Gastroesophageal sphincter (tissue), 3 donors: ENCODE measurements around the gene ARHGAP6.

Experiments used
- CTCF ChIP-seq, 4 experiments: fragments of 200-600 bp in 2 of 4; fragments of 450-650 bp in 2 of 4; sonication (generic) in 1 of 4; IDR thresholded peaks; one replicate each; pipeline ENCODE4 v1.5.1; 2017 to 2019; ENCODE audit warnings: antibody characterized with exemption in 4 of 4, mild to moderate bottlenecking in 2 of 4, moderate library complexity in 2 of 4
- EP300 ChIP-seq: sonication (generic); formaldehyde crosslinking; IDR thresholded peaks from one replicate; pipeline ENCODE4 v1.6.1; 2017; ENCODE audit warnings: antibody characterized with exemption, mild to moderate bottlenecking
- POLR2A ChIP-seq, 2 donors: fragments of 450-650 bp; IDR thresholded peaks; one replicate each; pipeline ENCODE4 v1.6.1; 2017; ENCODE audit warnings: antibody characterized with exemption in 2 of 2, mild to moderate bottlenecking in 2 of 2, moderate library complexity in 1 of 2
- POLR2AphosphoS5 ChIP-seq: sonication (generic); formaldehyde crosslinking; IDR thresholded peaks from one replicate; pipeline ENCODE4 v1.6.1; 2017; ENCODE audit warnings: antibody characterized with exemption

- TF ChIP-seq CTCF (IDR thresholded peaks at IDR 0.05) (no peak), EP300 (no peak), POLR2AphosphoS5 (no peak), POLR2A (IDR thresholded peaks at IDR 0.05) (no peak)
Observed at GRCh38 chrX:11097933-11098332, 567.8 kb downstream of the ARHGAP6 start.
